Measurements from ENCODE around the gene CUTC. TPM values are rescaled to one million over a fixed set of nuclear protein-coding genes. Genes with fewer than 3 reads are reported as not detected.

CUTC gene
- total and polyA plus RNA-seq, 2 donors (not counting 1 experiment from before 2014, with no cell fraction given): 19.4 to 22.6 TPM

DNA sequence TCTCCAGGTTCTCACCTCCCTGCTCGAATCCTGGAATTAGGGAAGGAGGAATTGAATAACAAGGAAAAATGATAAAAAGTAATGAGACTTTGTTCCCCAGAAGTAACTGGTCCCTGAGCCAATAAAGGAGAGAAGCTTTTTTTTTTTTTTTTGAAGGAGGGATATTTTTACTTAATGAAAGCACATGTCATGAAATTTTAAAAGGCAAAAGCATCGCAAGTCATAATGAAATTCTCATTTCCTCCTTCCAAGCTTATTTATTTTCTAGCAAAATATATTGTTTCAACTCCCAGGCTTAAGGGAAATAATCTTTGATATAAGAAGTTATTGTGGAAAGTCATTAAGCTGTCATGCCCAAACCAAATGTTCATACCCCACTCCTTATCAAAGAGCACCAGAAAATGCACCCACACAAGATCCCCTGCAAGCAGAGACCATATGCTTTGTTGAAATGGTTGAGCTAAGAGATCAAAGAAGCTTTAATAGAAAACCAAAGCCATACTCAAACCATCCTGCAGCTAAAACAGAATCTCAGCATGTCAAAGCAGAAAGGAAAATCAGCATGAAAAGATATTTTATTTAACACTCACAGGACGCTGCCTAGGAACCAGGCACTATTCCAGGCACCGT, 33.8 kb downstream of the CUTC start:
- Histone ChIP-seq H3K27me3 (ENCODE audit: control insufficient read depth, insufficient read depth, low read length) (no peaks in the 10 kb centered on the region), H2AFZ (ENCODE audit: low read length) (no peak overlapping the region), H3K27ac (ENCODE audit: insufficient read depth, low read length) (no peak overlapping the region), H3K4me3 (replicated peaks in 1 of 4; ENCODE audit: control extremely low read depth in 1 of 4, insufficient read depth in 1 of 4, low read depth in 3 of 4, low read length in 4 of 4) (no peak overlapping the region), H3K4me2 (ENCODE audit: extremely low read depth, insufficient read depth, low read length) (no peak overlapping the region), H3K4me1 (ENCODE audit: control insufficient read depth, extremely low read depth, insufficient read depth, low read length) (peaks cover 3% of the 10 kb centered on the region), H3K9me3 (ENCODE audit: control insufficient read depth, insufficient read depth, low read depth, low read length) (no peaks in the 10 kb centered on the region), H3K9ac (ENCODE audit: insufficient read depth, low read length) (no peak overlapping the region), H3K79me2 (ENCODE audit: control insufficient read depth, insufficient read depth, low read length) (no peaks in the 10 kb centered on the region), H3K36me3 (ENCODE audit: control insufficient read depth, insufficient read depth, low read length) (no peaks in the 10 kb centered on the region), H4K20me1 (ENCODE audit: control insufficient read depth, extremely low read depth, insufficient read depth, low read length) (no peaks in the 10 kb centered on the region)
- no peak for DNase-seq (ENCODE audit: low read depth in 2 of 2)
- TF ChIP-seq EZH2 (IDR thresholded peaks at IDR 0.05; ENCODE audit: low read length, missing control alignments): no peak
- TF ChIP-seq CTCF (conservative IDR thresholded peaks at IDR 0.05 in 1 of 2, IDR thresholded peaks at IDR 0.05 in 1 of 2; ENCODE audit: low read depth in 1 of 2, low read length in 2 of 2): no peak

DNA sequence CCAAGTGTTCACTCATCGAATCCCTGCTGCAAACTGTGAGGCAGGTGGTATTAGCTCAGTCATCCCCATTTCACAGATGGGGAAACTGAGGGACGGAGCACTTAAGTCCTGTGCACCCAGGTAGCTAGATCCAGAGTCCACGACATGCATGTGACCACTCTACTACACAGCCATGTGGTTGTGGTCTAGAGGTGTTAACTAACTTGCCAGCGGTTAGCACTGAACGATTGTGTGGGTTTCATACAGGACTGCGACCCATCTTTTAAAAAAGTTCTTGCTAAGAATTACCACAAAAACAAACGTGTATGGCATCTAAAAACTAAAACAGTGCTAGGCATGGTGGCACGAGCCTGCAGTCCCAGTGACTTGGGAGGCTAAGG, 34.3 kb downstream of the CUTC start:
- H4K20me1 ChIP-seq (ENCODE audit: control insufficient read depth, extremely low read depth, insufficient read depth, low read length): no peaks in the 10 kb centered on the region

DNA sequence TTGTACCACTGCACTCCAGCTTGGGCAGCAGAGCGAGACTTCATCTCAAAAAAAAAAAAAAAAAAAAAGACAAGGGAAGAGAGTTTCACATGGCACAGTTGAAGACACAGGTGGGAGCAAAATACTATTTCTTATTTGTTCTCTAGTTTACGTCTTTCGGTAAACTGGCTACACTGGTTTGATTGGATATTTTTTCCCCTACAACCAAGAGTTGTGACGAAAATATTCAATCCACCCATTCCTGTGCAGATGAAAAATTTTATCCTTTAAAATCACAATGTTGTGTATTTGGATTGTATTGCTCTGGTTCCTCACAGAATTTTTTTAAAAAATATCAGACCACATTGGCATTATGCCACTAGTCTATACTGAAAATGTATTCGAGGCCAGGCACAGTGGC, 35.9 kb downstream of the CUTC start:
- Histone ChIP-seq H3K36me3 (ENCODE audit: control insufficient read depth, insufficient read depth, low read length) (no peaks in the 10 kb centered on the region), H3K4me2 (ENCODE audit: extremely low read depth, insufficient read depth, low read length) (no peak overlapping the region), H3K79me2 (ENCODE audit: control insufficient read depth, insufficient read depth, low read length) (no peaks in the 10 kb centered on the region), H3K27ac (ENCODE audit: insufficient read depth, low read length) (no peak overlapping the region), H3K4me1 (ENCODE audit: control insufficient read depth, extremely low read depth, insufficient read depth, low read length) (peaks cover 3% of the 10 kb centered on the region), H2AFZ (ENCODE audit: low read length) (no peak overlapping the region), H3K9me3 (ENCODE audit: control insufficient read depth, insufficient read depth, low read depth, low read length) (no peaks in the 10 kb centered on the region), H3K4me3 (replicated peaks in 1 of 4; ENCODE audit: control extremely low read depth in 1 of 4, insufficient read depth in 1 of 4, low read depth in 3 of 4, low read length in 4 of 4) (no peak overlapping the region), H3K9ac (ENCODE audit: insufficient read depth, low read length) (no peak overlapping the region), H3K27me3 (ENCODE audit: control insufficient read depth, insufficient read depth, low read length) (no peaks in the 10 kb centered on the region), H4K20me1 (ENCODE audit: control insufficient read depth, extremely low read depth, insufficient read depth, low read length) (no peaks in the 10 kb centered on the region)
- no peak for DNase-seq (ENCODE audit: low read depth in 2 of 2)
- TF ChIP-seq EZH2 (IDR thresholded peaks at IDR 0.05; ENCODE audit: low read length, missing control alignments): no peak
- TF ChIP-seq CTCF (conservative IDR thresholded peaks at IDR 0.05 in 1 of 2, IDR thresholded peaks at IDR 0.05 in 1 of 2; ENCODE audit: low read depth in 1 of 2, low read length in 2 of 2): no peak

More for the DNA sequence above, 34.3 kb downstream of the CUTC start:
- DNase-seq (ENCODE audit: low read depth in 2 of 2): no peak
- no peak overlapping the region for H2AFZ ChIP-seq (ENCODE audit: low read length)
- no peak overlapping the region for H3K4me3 ChIP-seq (replicated peaks in 1 of 4; ENCODE audit: control extremely low read depth in 1 of 4, insufficient read depth in 1 of 4, low read depth in 3 of 4, low read length in 4 of 4)
- no peak overlapping the region for H3K4me2 ChIP-seq (ENCODE audit: extremely low read depth, insufficient read depth, low read length)
- H3K9ac ChIP-seq (ENCODE audit: insufficient read depth, low read length): no peak overlapping the region
- no peaks in the 10 kb centered on the region for H3K36me3 ChIP-seq (ENCODE audit: control insufficient read depth, insufficient read depth, low read length)
- no peak overlapping the region for H3K27ac ChIP-seq (ENCODE audit: insufficient read depth, low read length)
- no peaks in the 10 kb centered on the region for H3K27me3 ChIP-seq (ENCODE audit: control insufficient read depth, insufficient read depth, low read length)
- no peak for TF ChIP-seq CTCF (conservative IDR thresholded peaks at IDR 0.05 in 1 of 2, IDR thresholded peaks at IDR 0.05 in 1 of 2; ENCODE audit: low read depth in 1 of 2, low read length in 2 of 2)
- TF ChIP-seq EZH2 (IDR thresholded peaks at IDR 0.05; ENCODE audit: low read length, missing control alignments): no peak
- H3K79me2 ChIP-seq (ENCODE audit: control insufficient read depth, insufficient read depth, low read length): no peaks in the 10 kb centered on the region
- H3K9me3 ChIP-seq (ENCODE audit: control insufficient read depth, insufficient read depth, low read depth, low read length): no peaks in the 10 kb centered on the region
- peaks cover 3% of the 10 kb centered on the region for H3K4me1 ChIP-seq (ENCODE audit: control insufficient read depth, extremely low read depth, insufficient read depth, low read length)

Measured in fibroblast of lung (primary cell).